Measurements from ENCODE around the gene TMPRSS6.

GRCh38 chr22:37025500-37026070 is 83.9 kb downstream of the TMPRSS6 start:
- TF ChIP-seq POLR2A (IDR thresholded peaks at IDR 0.05): no peak
- TF ChIP-seq, protein P1, sequence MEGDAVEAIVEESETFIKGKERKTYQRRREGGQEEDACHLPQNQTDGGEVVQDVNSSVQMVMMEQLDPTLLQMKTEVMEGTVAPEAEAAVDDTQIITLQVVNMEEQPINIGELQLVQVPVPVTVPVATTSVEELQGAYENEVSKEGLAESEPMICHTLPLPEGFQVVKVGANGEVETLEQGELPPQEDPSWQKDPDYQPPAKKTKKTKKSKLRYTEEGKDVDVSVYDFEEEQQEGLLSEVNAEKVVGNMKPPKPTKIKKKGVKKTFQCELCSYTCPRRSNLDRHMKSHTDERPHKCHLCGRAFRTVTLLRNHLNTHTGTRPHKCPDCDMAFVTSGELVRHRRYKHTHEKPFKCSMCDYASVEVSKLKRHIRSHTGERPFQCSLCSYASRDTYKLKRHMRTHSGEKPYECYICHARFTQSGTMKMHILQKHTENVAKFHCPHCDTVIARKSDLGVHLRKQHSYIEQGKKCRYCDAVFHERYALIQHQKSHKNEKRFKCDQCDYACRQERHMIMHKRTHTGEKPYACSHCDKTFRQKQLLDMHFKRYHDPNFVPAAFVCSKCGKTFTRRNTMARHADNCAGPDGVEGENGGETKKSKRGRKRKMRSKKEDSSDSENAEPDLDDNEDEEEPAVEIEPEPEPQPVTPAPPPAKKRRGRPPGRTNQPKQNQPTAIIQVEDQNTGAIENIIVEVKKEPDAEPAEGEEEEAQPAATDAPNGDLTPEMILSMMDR (IDR thresholded peaks at IDR 0.05): no peak
